DND-41 (cell line): Measurements from ENCODE around the gene C11orf58.

Experiments
- EZH2 ChIP-seq: IDR thresholded peaks from 3 replicates; pipeline ENCODE4 v1.6.1; 2012; ENCODE audit warnings: borderline replicate concordance, low read depth, mild to moderate bottlenecking, moderate library complexity, low read length, inconsistent platforms; ENCODE audit not compliant: severe bottlenecking
- TF ChIP-seq, protein P1 (sequence below): IDR thresholded peaks from 2 replicates; pipeline ENCODE4 v1.5.1; 2012; ENCODE audit warnings: borderline replicate concordance, low read length, moderate library complexity, mild to moderate bottlenecking; ENCODE audit not compliant: poor library complexity, severe bottlenecking; ENCODE audit errors: extremely low read depth

DNA sequence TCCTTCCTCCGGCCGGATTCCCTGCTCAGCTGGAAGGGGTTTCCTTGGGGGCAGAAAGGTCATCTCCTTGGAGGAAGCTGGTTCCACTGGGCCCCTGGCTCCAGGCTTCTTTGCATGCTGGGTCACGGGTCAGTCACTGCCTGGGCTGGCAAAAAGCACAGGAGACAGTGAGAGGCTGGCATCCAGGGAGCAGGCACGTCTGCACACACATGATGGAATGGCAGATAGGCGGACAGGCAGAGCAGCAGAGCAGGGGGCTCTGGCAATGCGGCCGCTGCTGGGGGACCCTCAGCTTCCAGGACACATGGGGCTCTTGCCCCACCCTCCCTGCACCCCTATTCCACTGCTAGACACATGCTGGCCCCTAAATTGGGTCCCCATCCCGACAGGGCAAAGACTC is 40.4 kb downstream of the C11orf58 start:
- TF ChIP-seq, protein P1, sequence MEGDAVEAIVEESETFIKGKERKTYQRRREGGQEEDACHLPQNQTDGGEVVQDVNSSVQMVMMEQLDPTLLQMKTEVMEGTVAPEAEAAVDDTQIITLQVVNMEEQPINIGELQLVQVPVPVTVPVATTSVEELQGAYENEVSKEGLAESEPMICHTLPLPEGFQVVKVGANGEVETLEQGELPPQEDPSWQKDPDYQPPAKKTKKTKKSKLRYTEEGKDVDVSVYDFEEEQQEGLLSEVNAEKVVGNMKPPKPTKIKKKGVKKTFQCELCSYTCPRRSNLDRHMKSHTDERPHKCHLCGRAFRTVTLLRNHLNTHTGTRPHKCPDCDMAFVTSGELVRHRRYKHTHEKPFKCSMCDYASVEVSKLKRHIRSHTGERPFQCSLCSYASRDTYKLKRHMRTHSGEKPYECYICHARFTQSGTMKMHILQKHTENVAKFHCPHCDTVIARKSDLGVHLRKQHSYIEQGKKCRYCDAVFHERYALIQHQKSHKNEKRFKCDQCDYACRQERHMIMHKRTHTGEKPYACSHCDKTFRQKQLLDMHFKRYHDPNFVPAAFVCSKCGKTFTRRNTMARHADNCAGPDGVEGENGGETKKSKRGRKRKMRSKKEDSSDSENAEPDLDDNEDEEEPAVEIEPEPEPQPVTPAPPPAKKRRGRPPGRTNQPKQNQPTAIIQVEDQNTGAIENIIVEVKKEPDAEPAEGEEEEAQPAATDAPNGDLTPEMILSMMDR, result no peak
- no peak for TF ChIP-seq EZH2
